H9 (cell line): Measurements from ENCODE around the gene NOS1AP. TPM values are rescaled to one million over a fixed set of nuclear protein-coding genes. Genes with fewer than 3 reads are reported as not detected.
A peak's percentile ranks its signal among the peaks of the same experiment; 100 is the strongest.

ENCODE experiments used
- DNase-seq: peaks from one replicate; pipeline ENCODE4 v3.0.0-alpha.2; 2017
- H2AFZ ChIP-seq: one replicate; pipeline ENCODE4 v1.6.1; 2013; ENCODE audit warnings: mild to moderate bottlenecking, low read length, control low read depth, moderate library complexity
- H2AK5ac ChIP-seq: 2 replicates; pipeline ENCODE4 v1.6.1; 2013; ENCODE audit warnings: low read length, control low read depth, mixed read lengths; ENCODE audit not compliant: insufficient read length
- H2BK120ac ChIP-seq: one replicate; pipeline ENCODE4 v1.6.1; 2013; ENCODE audit warnings: low read depth, mild to moderate bottlenecking, low read length, control low read depth, inconsistent platforms; ENCODE audit not compliant: poor library complexity, severe bottlenecking
- H2BK12ac ChIP-seq: 2 replicates; pipeline ENCODE4 v1.6.1; 2013; ENCODE audit warnings: low read length, control low read depth, mixed read lengths, low read depth; ENCODE audit not compliant: insufficient read length
- H2BK15ac ChIP-seq: 2 replicates; pipeline ENCODE4 v1.6.1; 2013; ENCODE audit warnings: low read depth, low read length, control low read depth
- H2BK20ac ChIP-seq: one replicate; pipeline ENCODE4 v1.6.1; 2013; ENCODE audit warnings: low read depth, mild to moderate bottlenecking, low read length, control low read depth, inconsistent platforms; ENCODE audit not compliant: poor library complexity, severe bottlenecking
- H2BK5ac ChIP-seq: 2 replicates; pipeline ENCODE4 v1.6.1; 2013; ENCODE audit warnings: low read length, control low read depth, mixed read lengths; ENCODE audit not compliant: insufficient read length
- H3K14ac ChIP-seq: 2 replicates; pipeline ENCODE4 v1.6.1; 2013; ENCODE audit warnings: low read length, control low read depth; ENCODE audit not compliant: insufficient read depth
- H3K18ac ChIP-seq: 2 replicates; pipeline ENCODE4 v1.6.1; 2013; ENCODE audit warnings: low read depth, mild to moderate bottlenecking, mixed read lengths, low read length, control low read depth; ENCODE audit not compliant: insufficient read length
- H3K23ac ChIP-seq: 2 replicates; pipeline ENCODE4 v1.6.1; 2013; ENCODE audit warnings: low read length, control low read depth, mixed read lengths, low read depth; ENCODE audit not compliant: insufficient read length
- H3K23me2 ChIP-seq: 2 replicates; pipeline ENCODE4 v1.6.1; 2013; ENCODE audit warnings: low read depth, mild to moderate bottlenecking, mixed read lengths, low read length, control low read depth; ENCODE audit not compliant: insufficient read length, poor library complexity, severe bottlenecking
- H3K27ac ChIP-seq: 2 replicates; pipeline ENCODE4 v1.5.1; 2013; ENCODE audit warnings: low read length, control low read depth, mixed read lengths, low read depth; ENCODE audit not compliant: insufficient read length
- H3K27me3 ChIP-seq: 2 replicates; pipeline ENCODE4 v1.6.1; 2013; ENCODE audit warnings: low read length, control low read depth, inconsistent platforms; ENCODE audit not compliant: insufficient read depth
- H3K4ac ChIP-seq: 2 replicates; pipeline ENCODE4 v1.6.1; 2013; ENCODE audit warnings: low read depth, mild to moderate bottlenecking, control low read depth, inconsistent platforms, low read length, moderate library complexity
- H3K4me1 ChIP-seq: 2 replicates; pipeline ENCODE4 v1.6.1; 2013; ENCODE audit warnings: low read length, control low read depth, inconsistent platforms; ENCODE audit not compliant: insufficient read depth
- H3K4me2 ChIP-seq: 2 replicates; pipeline ENCODE4 v1.6.1; 2013; ENCODE audit warnings: low read length, control low read depth, mixed read lengths; ENCODE audit not compliant: insufficient read length, insufficient read depth
- H3K56ac ChIP-seq: 2 replicates; pipeline ENCODE4 v1.6.1; 2013; ENCODE audit warnings: low read depth, mild to moderate bottlenecking, mixed read lengths, low read length, control low read depth; ENCODE audit not compliant: insufficient read length
- H3K79me1 ChIP-seq: 2 replicates; pipeline ENCODE4 v1.6.1; 2013; ENCODE audit warnings: low read depth, mild to moderate bottlenecking, moderate library complexity, low read length, control low read depth, inconsistent platforms; ENCODE audit not compliant: insufficient read depth, poor library complexity, severe bottlenecking
- H3K79me2 ChIP-seq: 2 replicates; pipeline ENCODE4 v1.6.1; 2013; ENCODE audit warnings: low read length, control low read depth, inconsistent platforms; ENCODE audit not compliant: insufficient read depth
- H3K9ac ChIP-seq: 2 replicates; pipeline ENCODE4 v1.6.1; 2013; ENCODE audit warnings: low read length, control low read depth, mixed read lengths; ENCODE audit not compliant: insufficient read length; ENCODE audit errors: extremely low read depth
- H3K9me3 ChIP-seq: one replicate; pipeline ENCODE4 v1.6.1; 2013; ENCODE audit warnings: low read depth, low read length, inconsistent platforms; ENCODE audit not compliant: control insufficient read depth
- H3T11ph ChIP-seq: one replicate; pipeline ENCODE4 v1.6.1; 2013; ENCODE audit warnings: mild to moderate bottlenecking, low read length, control low read depth, inconsistent platforms
- H4K20me1 ChIP-seq: one replicate; pipeline ENCODE4 v1.6.1; 2013; ENCODE audit not compliant: control insufficient read depth, insufficient read length, insufficient read depth
- H4K5ac ChIP-seq: 2 replicates; pipeline ENCODE4 v1.6.1; 2013; ENCODE audit warnings: low read depth, mild to moderate bottlenecking, mixed read lengths, low read length, control low read depth; ENCODE audit not compliant: insufficient read length
- H4K8ac ChIP-seq: replicated peaks from 2 replicates; pipeline ENCODE4 v1.6.1; 2013; ENCODE audit warnings: low read length, control low read depth, mixed read lengths, low read depth; ENCODE audit not compliant: insufficient read length
- H4K91ac ChIP-seq: 2 replicates; pipeline ENCODE4 v1.6.1; 2013; ENCODE audit warnings: low read depth, mild to moderate bottlenecking, moderate library complexity, mixed read lengths, low read length, control low read depth; ENCODE audit not compliant: insufficient read length
- H3K27ac Mint-ChIP-seq, 3 experiments: 2 replicates in 2 of 3; 3 replicates in 1 of 3; pipeline ENCODE4 v1.8.0; 2020 to 2021; ENCODE audit warnings: mixed read lengths in 3 of 3, mild to moderate bottlenecking in 1 of 3, moderate library complexity in 1 of 3
- H3K27me3 Mint-ChIP-seq: 2 replicates; pipeline ENCODE4 v1.8.0; 2021; ENCODE audit warnings: low read depth, mild to moderate bottlenecking, moderate library complexity, mixed read lengths
- H3K36me3 Mint-ChIP-seq, 3 experiments: 2 replicates in 2 of 3; 3 replicates in 1 of 3; pipeline ENCODE4 v1.8.0; 2020 to 2021; ENCODE audit warnings: low read depth in 3 of 3, mixed read lengths in 3 of 3; ENCODE audit not compliant: insufficient read depth in 1 of 3
- H3K4me1 Mint-ChIP-seq, 2 experiments: 2 replicates each; pipeline ENCODE4 v1.8.0; 2020; ENCODE audit warnings: mixed read lengths in 2 of 2
- H3K4me3 Mint-ChIP-seq, 2 experiments: 2 replicates in 1 of 2; 3 replicates in 1 of 2; pipeline ENCODE4 v1.8.0; 2020 to 2021; ENCODE audit warnings: mild to moderate bottlenecking in 2 of 2, mixed read lengths in 2 of 2, moderate library complexity in 1 of 2
- H3K9me3 Mint-ChIP-seq, 2 experiments: 2 replicates in 1 of 2; 3 replicates in 1 of 2; pipeline ENCODE4 v1.8.0; 2020; ENCODE audit warnings: mild to moderate bottlenecking in 2 of 2, mixed read lengths in 2 of 2, moderate library complexity in 1 of 2
- CTCF ChIP-seq: fragments of 200-600 bp; sonication (generic); conservative IDR thresholded peaks from 3 replicates; pipeline ENCODE4 v1.8.0; 2021; ENCODE audit warnings: antibody characterized with exemption, mild to moderate bottlenecking
- WGBS: extraction: QIAGEN DNeasy Blood & Tissue Kit; methylation state at CpG from one replicate; pipeline ENCODE4 v1.1.7; 2013; ENCODE audit warnings: missing lambda C conversion rate, low lambda C conversion rate, mixed read lengths; ENCODE audit not compliant: insufficient read length; ENCODE audit errors: extremely low coverage; 5-methylcytosine and 5-hydroxymethylcytosine counted together
- total RNA-seq: library from RNA; stranded (reverse); gene quantifications from 2 replicates; pipeline ENCODE4 v1.2.1, GENCODE V29; 2021

Gene NOS1AP
- total RNA-seq, 1 experiment from 2014 or later: 8.4 TPM

GRCh38 chr1:162384601-162385279 is 315.2 kb downstream of the NOS1AP start:
- Histone ChIP-seq H4K20me1 (no peaks in the 10 kb centered on the region), H3K23me2 (no peaks in the 10 kb centered on the region), H4K91ac (no peak overlapping the region), H3K4me2 (no peak overlapping the region), H2AK5ac (no peak overlapping the region), H3K79me2 (no peaks in the 10 kb centered on the region), H3T11ph (no peak overlapping the region), H3K27ac (no peak overlapping the region), H2AFZ (no peak overlapping the region), H3K14ac (peak overlapping the region; percentile 12; the same call in 1 of the 2 replicates), H4K8ac (no peak overlapping the region), H3K18ac (no peak overlapping the region), H4K5ac (no peak overlapping the region), H3K4me1 (no peaks in the 10 kb centered on the region), H3K9ac (no peak overlapping the region), H2BK12ac (no peak overlapping the region), H3K9me3 (no peaks in the 10 kb centered on the region), H3K4ac (no peak overlapping the region), H2BK15ac (no peak overlapping the region), H3K56ac (no peak overlapping the region), H2BK120ac (no peak overlapping the region), H2BK5ac (no peak overlapping the region), H3K27me3 (no peaks in the 10 kb centered on the region), H3K23ac (no peak overlapping the region), H2BK20ac (no peak overlapping the region), H3K79me1 (no peaks in the 10 kb centered on the region)
- H3K4me3 Mint-ChIP-seq: no peak overlapping the region
- H3K4me1 Mint-ChIP-seq: peaks cover 21 to 22% of the 10 kb centered on the region in 2 experiments
- H3K36me3 Mint-ChIP-seq: peaks cover 8 to 23% (median 18%) of the 10 kb centered on the region in 3 experiments; a peak in 6 of 7 replicates
- no peaks in the 10 kb centered on the region; the same call in none of the 2 replicates for H3K27me3 Mint-ChIP-seq
- TF ChIP-seq CTCF: no peak
- H3K27ac Mint-ChIP-seq: peak overlapping the region in 1 of 3 experiments; percentile 89; a peak in 3 of 7 replicates
- no CpG with 5 or more reads among the region's 10 CpGs for WGBS
- no peaks in the 10 kb centered on the region for H3K9me3 Mint-ChIP-seq
- DNase-seq: no peak
